ENCODE results near the gene SMOC2.

SMOC2 gene

DNA sequence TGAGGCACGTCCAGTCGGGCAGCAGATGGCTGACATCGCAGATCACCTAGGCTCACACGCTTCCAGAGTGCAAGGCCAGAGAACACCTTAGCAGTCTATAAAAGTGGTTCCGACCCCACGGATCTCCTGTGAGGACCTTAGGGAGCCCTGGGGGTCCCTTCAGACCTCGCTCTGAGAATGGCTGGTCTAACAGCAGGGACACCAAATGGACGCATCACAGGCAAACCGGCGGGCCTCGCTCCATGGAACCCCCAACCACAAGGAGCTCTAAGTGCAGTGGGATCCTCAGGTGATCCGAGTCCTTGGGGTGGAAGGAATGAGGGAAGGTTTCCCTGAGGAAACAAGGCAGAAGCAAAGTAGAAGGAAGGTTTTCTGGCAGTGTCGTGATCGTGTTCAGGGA, 135.4 kb downstream of the SMOC2 start:
- Mint-ChIP-seq H3K27ac (no peak overlapping the region), H3K4me1 (ENCODE audit: low read depth) (no peaks in the 10 kb centered on the region), H3K9me3 (no peaks in the 10 kb centered on the region), H3K4me3 (no peak overlapping the region), H3K27me3 (peaks cover 2% of the 10 kb centered on the region), H3K36me3 (ENCODE audit: low read depth) (no peaks in the 10 kb centered on the region)
- no peak for DNase-seq

GRCh38 chr6:168577496-168577895, 136.5 kb downstream of the SMOC2 start:
- H3K9me3 Mint-ChIP-seq: no peaks in the 10 kb centered on the region
- no peak overlapping the region for H3K4me3 Mint-ChIP-seq
- peaks cover 8% of the 10 kb centered on the region for H3K27me3 Mint-ChIP-seq
- H3K27ac Mint-ChIP-seq: no peak overlapping the region
- no peak for DNase-seq
- H3K36me3 Mint-ChIP-seq (ENCODE audit: low read depth): no peaks in the 10 kb centered on the region
- H3K4me1 Mint-ChIP-seq (ENCODE audit: low read depth): no peaks in the 10 kb centered on the region

- Mint-ChIP-seq H3K27me3 (peaks cover 8% of the 10 kb centered on the region), H3K36me3 (ENCODE audit: low read depth) (no peaks in the 10 kb centered on the region), H3K4me1 (ENCODE audit: low read depth) (no peaks in the 10 kb centered on the region), H3K4me3 (no peak overlapping the region), H3K27ac (no peak overlapping the region), H3K9me3 (no peaks in the 10 kb centered on the region)
- DNase-seq: no peak
Measured at GRCh38 chr6:168578036-168578435, 137.1 kb downstream of the SMOC2 start.

- H3K27me3 Mint-ChIP-seq: peaks cover 11% of the 10 kb centered on the region
- H3K9me3 Mint-ChIP-seq: no peaks in the 10 kb centered on the region
- H3K4me3 Mint-ChIP-seq: no peak overlapping the region
- no peaks in the 10 kb centered on the region for H3K4me1 Mint-ChIP-seq (ENCODE audit: low read depth)
- no peaks in the 10 kb centered on the region for H3K36me3 Mint-ChIP-seq (ENCODE audit: low read depth)
- DNase-seq: no peak
- H3K27ac Mint-ChIP-seq: no peak overlapping the region
Measured at GRCh38 chr6:168581236-168581635, 140.3 kb downstream of the SMOC2 start.

DNA sequence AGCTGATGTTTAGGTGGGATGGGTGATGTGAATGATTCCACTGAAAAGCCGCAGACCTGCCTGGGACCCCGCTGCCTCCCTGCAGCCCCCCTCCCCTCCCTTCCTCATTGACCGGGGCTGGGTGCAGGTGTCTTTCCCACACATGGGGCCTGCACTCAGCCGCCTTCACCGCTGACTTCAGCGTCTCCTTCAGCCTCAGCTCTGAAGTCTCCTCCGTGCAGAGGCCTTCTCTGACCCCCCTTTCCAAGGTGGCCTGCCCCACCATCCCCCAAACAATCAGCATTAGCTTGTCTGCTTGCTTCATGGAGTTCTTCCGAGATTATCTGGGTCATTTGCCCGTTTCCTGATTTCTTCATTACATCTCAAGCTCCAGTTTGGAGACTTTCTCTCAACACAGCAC, 140.7 kb downstream of the SMOC2 start:
- no peak overlapping the region for H3K4me3 Mint-ChIP-seq
- no peaks in the 10 kb centered on the region for H3K4me1 Mint-ChIP-seq (ENCODE audit: low read depth)
- no peaks in the 10 kb centered on the region for H3K9me3 Mint-ChIP-seq
- DNase-seq: no peak
- H3K27me3 Mint-ChIP-seq: peaks cover 11% of the 10 kb centered on the region
- no peaks in the 10 kb centered on the region for H3K36me3 Mint-ChIP-seq (ENCODE audit: low read depth)
- no peak overlapping the region for H3K27ac Mint-ChIP-seq

DNA sequence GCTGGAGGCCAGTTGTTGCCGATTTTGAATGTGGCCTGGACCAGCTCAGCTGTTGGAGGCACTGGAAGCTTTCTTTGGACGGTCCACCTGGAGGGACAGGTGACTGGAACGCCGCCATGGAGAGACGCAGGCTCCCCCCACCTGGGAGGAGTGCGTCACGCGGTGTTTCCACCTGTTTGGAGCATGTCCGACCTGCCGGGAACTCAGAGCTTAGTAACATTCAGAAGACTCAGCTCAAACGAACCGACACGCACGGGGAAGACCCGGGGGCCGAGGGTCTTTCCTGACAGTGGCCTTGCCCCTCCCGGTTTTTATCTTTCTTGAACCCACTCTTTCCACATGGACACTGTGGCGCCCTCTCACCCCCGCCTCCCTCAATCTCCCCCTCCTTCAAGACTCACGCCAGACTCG, 141.6 kb downstream of the SMOC2 start:
- H3K9me3 Mint-ChIP-seq: no peaks in the 10 kb centered on the region
- no peak overlapping the region for H3K4me3 Mint-ChIP-seq
- H3K4me1 Mint-ChIP-seq (ENCODE audit: low read depth): no peaks in the 10 kb centered on the region
- H3K27me3 Mint-ChIP-seq: peaks cover 16% of the 10 kb centered on the region
- no peaks in the 10 kb centered on the region for H3K36me3 Mint-ChIP-seq (ENCODE audit: low read depth)
- H3K27ac Mint-ChIP-seq: no peak overlapping the region
- no peak for DNase-seq

DNA sequence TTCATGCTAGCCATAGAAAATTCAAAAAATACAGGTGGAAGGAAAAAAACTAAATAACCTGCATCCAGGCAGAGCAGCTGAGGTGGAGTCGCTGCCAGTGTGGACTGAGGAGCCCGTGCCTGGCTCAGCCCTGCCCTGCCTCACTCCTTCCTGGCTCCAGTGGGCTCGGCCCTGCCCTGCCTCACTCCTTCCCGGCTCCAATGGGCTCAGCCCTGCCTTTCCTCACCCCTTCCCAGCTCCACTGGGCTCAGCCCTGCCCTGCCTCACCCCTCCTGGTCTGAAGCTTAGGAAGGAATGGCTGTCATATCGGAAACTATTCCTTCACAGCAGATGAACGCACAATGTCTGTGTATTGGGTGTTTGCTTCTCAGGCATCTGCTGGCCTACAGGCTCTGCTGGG, 142.1 kb downstream of the SMOC2 start:
- DNase-seq: no peak
- Mint-ChIP-seq H3K36me3 (ENCODE audit: low read depth) (no peaks in the 10 kb centered on the region), H3K4me1 (ENCODE audit: low read depth) (no peaks in the 10 kb centered on the region), H3K4me3 (no peak overlapping the region), H3K9me3 (no peaks in the 10 kb centered on the region), H3K27me3 (peaks cover 16% of the 10 kb centered on the region), H3K27ac (no peak overlapping the region)

GRCh38 chr6:168583821-168584220, 142.8 kb downstream of the SMOC2 start:
- Mint-ChIP-seq H3K9me3 (no peaks in the 10 kb centered on the region), H3K4me3 (no peak overlapping the region), H3K27ac (no peak overlapping the region), H3K27me3 (peaks cover 16% of the 10 kb centered on the region), H3K36me3 (ENCODE audit: low read depth) (no peaks in the 10 kb centered on the region), H3K4me1 (ENCODE audit: low read depth) (no peaks in the 10 kb centered on the region)
- no peak for DNase-seq

GRCh38 chr6:168584249-168584648, 143.3 kb downstream of the SMOC2 start:
- Mint-ChIP-seq H3K36me3 (ENCODE audit: low read depth) (no peaks in the 10 kb centered on the region), H3K9me3 (no peaks in the 10 kb centered on the region), H3K4me3 (no peak overlapping the region), H3K27me3 (peaks cover 19% of the 10 kb centered on the region), H3K4me1 (ENCODE audit: low read depth) (no peaks in the 10 kb centered on the region), H3K27ac (no peak overlapping the region)
- no peak for DNase-seq

- Mint-ChIP-seq H3K27me3 (peaks cover 20% of the 10 kb centered on the region), H3K4me1 (ENCODE audit: low read depth) (no peaks in the 10 kb centered on the region), H3K36me3 (ENCODE audit: low read depth) (no peaks in the 10 kb centered on the region), H3K9me3 (no peaks in the 10 kb centered on the region), H3K4me3 (no peak overlapping the region), H3K27ac (no peak overlapping the region)
- no peak for DNase-seq
Measured at GRCh38 chr6:168584671-168585070, 143.7 kb downstream of the SMOC2 start.

GRCh38 chr6:168585441-168585840, 144.5 kb downstream of the SMOC2 start:
- Mint-ChIP-seq H3K4me3 (no peak overlapping the region), H3K4me1 (ENCODE audit: low read depth) (no peaks in the 10 kb centered on the region), H3K36me3 (ENCODE audit: low read depth) (no peaks in the 10 kb centered on the region), H3K9me3 (no peaks in the 10 kb centered on the region), H3K27ac (no peak overlapping the region), H3K27me3 (peaks cover 20% of the 10 kb centered on the region)
- no peak for DNase-seq

- no peaks in the 10 kb centered on the region for H3K36me3 Mint-ChIP-seq (ENCODE audit: low read depth)
- no peaks in the 10 kb centered on the region for H3K9me3 Mint-ChIP-seq
- no peak overlapping the region for H3K4me3 Mint-ChIP-seq
- DNase-seq: no peak
- no peak overlapping the region for H3K27ac Mint-ChIP-seq
- H3K4me1 Mint-ChIP-seq (ENCODE audit: low read depth): no peaks in the 10 kb centered on the region
- peaks cover 14% of the 10 kb centered on the region for H3K27me3 Mint-ChIP-seq
Measured at GRCh38 chr6:168589275-168589674, 148.3 kb downstream of the SMOC2 start.

- no peak overlapping the region for H3K4me3 Mint-ChIP-seq
- DNase-seq: no peak
- peaks cover 12% of the 10 kb centered on the region for H3K27me3 Mint-ChIP-seq
- no peaks in the 10 kb centered on the region for H3K36me3 Mint-ChIP-seq (ENCODE audit: low read depth)
- no peaks in the 10 kb centered on the region for H3K4me1 Mint-ChIP-seq (ENCODE audit: low read depth)
- no peak overlapping the region for H3K27ac Mint-ChIP-seq
- H3K9me3 Mint-ChIP-seq: no peaks in the 10 kb centered on the region
Measured at GRCh38 chr6:168590406-168590805, 149.4 kb downstream of the SMOC2 start.

DNA sequence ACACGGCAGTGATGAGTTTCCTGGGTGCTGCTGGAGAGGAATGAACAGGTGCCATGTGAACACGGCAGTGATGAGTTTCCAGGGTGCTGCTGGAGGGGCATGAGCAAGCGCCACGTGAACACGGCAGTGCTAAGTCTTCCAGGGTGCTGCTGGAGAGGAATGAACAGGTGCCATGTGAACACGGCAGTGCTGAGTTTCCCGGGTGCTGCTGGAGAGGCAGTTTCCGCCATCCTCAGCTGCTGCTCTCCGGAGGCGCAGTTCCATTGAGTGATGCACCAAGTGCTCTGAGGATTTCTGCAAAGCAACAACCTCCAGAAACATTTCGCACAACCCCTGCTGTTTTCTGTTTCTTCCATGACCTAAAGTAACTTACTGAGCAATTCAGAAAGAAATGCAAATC, 155.4 kb downstream of the SMOC2 start:
- peaks cover 2% of the 10 kb centered on the region for H3K27me3 Mint-ChIP-seq

GRCh38 chr6:168597471-168597875, 156.5 kb downstream of the SMOC2 start:
- Mint-ChIP-seq H3K27ac (no peak overlapping the region), H3K4me3 (no peak overlapping the region), H3K27me3 (peaks cover 4% of the 10 kb centered on the region), H3K4me1 (ENCODE audit: low read depth) (no peaks in the 10 kb centered on the region), H3K9me3 (no peaks in the 10 kb centered on the region), H3K36me3 (ENCODE audit: low read depth) (no peaks in the 10 kb centered on the region)
- no peak for DNase-seq

More for the DNA sequence above, 155.4 kb downstream of the SMOC2 start:
- H3K4me3 Mint-ChIP-seq: no peak overlapping the region
- H3K9me3 Mint-ChIP-seq: no peaks in the 10 kb centered on the region
- no peaks in the 10 kb centered on the region for H3K36me3 Mint-ChIP-seq (ENCODE audit: low read depth)
- DNase-seq: no peak
- no peaks in the 10 kb centered on the region for H3K4me1 Mint-ChIP-seq (ENCODE audit: low read depth)
- no peak overlapping the region for H3K27ac Mint-ChIP-seq
